Heart right ventricle (tissue), 16 donors: ENCODE results near the gene SLC38A4. TPM values are rescaled to one million over a fixed set of nuclear protein-coding genes. Genes with fewer than 3 reads are reported as not detected.
A peak's percentile ranks its signal among the peaks of the same experiment; 100 is the strongest.

Experiments
- ATAC-seq, 8 donors: fragments of 200-7000 bp; cut with Tn5 transposase; one replicate each; pipeline ENCODE4 v1.9.1; 2020; ENCODE audit warnings: mild to moderate bottlenecking in 8 of 8, moderate library complexity in 8 of 8, moderate number of reproducible peaks in 1 of 8
- DNase-seq, 2 donors: peaks; one replicate each; pipeline ENCODE4 v3.0.0-alpha.2; 2020
- H3K27ac ChIP-seq, 10 donors: fragments of 200-600 bp; sonication (generic) in 2 of 10; one replicate each; pipeline versions ENCODE4 v1.5.0 to v1.8.0; 2020 to 2022; ENCODE audit warnings: mild to moderate bottlenecking in 3 of 10
- H3K27me3 ChIP-seq, 7 donors: fragments of 200-600 bp; one replicate each; pipeline ENCODE4 v1.8.0; 2021 to 2022; ENCODE audit warnings: mild to moderate bottlenecking in 2 of 7
- H3K36me3 ChIP-seq, 9 donors: fragments of 200-600 bp; sonication (generic) in 1 of 9; one replicate each; pipeline versions ENCODE4 v1.5.0 to v1.8.0; 2020 to 2022; ENCODE audit warnings: mild to moderate bottlenecking in 2 of 9
- H3K4me1 ChIP-seq, 9 donors: fragments of 200-600 bp; sonication (generic) in 1 of 9; one replicate each; pipeline versions ENCODE4 v1.5.0 to v1.8.0; 2020 to 2022; ENCODE audit warnings: mild to moderate bottlenecking in 4 of 9
- H3K4me3 ChIP-seq, 10 donors: fragments of 200-600 bp; sonication (generic) in 2 of 10; one replicate each; pipeline versions ENCODE4 v1.5.0 to v1.8.0; 2020 to 2022; ENCODE audit warnings: mild to moderate bottlenecking in 7 of 10, moderate library complexity in 2 of 10
- H3K9me3 ChIP-seq, 11 donors: fragments of 200-600 bp in 10 of 11; sonication (generic) in 2 of 11; one replicate each; pipeline versions ENCODE4 v1.5.0 to v1.8.0; 2013 to 2022; ENCODE audit warnings: mild to moderate bottlenecking in 2 of 11, control low read depth in 1 of 11, moderate library complexity in 1 of 11
- WGBS, 2 donors: extraction: QIAGEN DNeasy Blood & Tissue Kit; methylation state at CpG; one replicate each; pipeline ENCODE4 v1.1.7; 2013; ENCODE audit warnings: inconsistent platforms in 1 of 2; 5-methylcytosine and 5-hydroxymethylcytosine counted together
- intact Hi-C, 10 donors: fragments of 100-400 bp; cut with DNase I; formaldehyde crosslinking; loops; one replicate each; pipeline versions ENCODE4 v1.11.1 to v1.14.2; 2022
- polyA plus RNA-seq, 2 donors: library from polyadenylated mRNA; stranded (reverse); fragments of 200-250 nt; gene quantifications; one replicate each; pipeline ENCODE4 v1.2.3, GENCODE V29; 2013
- total RNA-seq, 10 donors: library from RNA; stranded (reverse); fragmentation: NEBNext Ultra II Directional in 3 of 10; extraction: Animal tissue kit (Norgen Biotek cat#: 25700) in 3 of 10; gene quantifications; one replicate each; pipeline versions ENCODE4 v1.2.1 to v1.2.4, GENCODE V29; 2021 to 2023
- TF ChIP-seq, protein P1 (sequence below), 9 donors: fragments of 200-600 bp; sonication (generic) in 2 of 9; IDR thresholded peaks; one replicate each; pipeline versions ENCODE4 v1.5.0 to v1.8.0; 2021 to 2022; ENCODE audit warnings: antibody characterized with exemption in 9 of 9, mild to moderate bottlenecking in 5 of 9, moderate library complexity in 1 of 9
- donor health status: Arrhythmogenic right ventricular cardiomyopathy.
- donor health status: ischemic (EF 13 %, LVEDD 7.1; RV severe dilation, severe dysfunction).
- donor health status: healthy with polysubstance abuse.
- donor health status: DM: no; HTN: yes; CAD: no.
- donor health status: DM: no; HTN: no; CAD: no.
- donor health status: ischemic (EF 25% LVEDD 6.9; RV normal size, moderate dysfunction).
- donor health status: ischemic (EF 25% LVEDD 5.7; RV mildly dilated, moderate dysfunction).
- donor health status: healthy.
- donor health status: DM: yes; HTN: yes; CAD: no.
- donor health status: Ischemic cardiomyopathy.
- donor health status: ischemic (EF 35%, LVEDD 5.7; RV mildly dilated, moderate dysfunction).
- donor health status: nonischemic (EF 11% LVEDD 7.7; RV severe dilation, severe dysfunction).
- donor health status: DM: yes; HTN: yes; CAD: no.
- donor health status: PGD.
- donor health status: ischemic (EF 29% LVEDD 5.4; RV normal size, mild dysfunction).
- donor health status: nonischemic (EF 23%, LVEDD 6.1; RV moderate dilation, normal function).

SLC38A4 gene
- total and polyA plus RNA-seq, 12 donors, result 0.06 to 2.3 (median 0.67) TPM; not detected in 2

DNA sequence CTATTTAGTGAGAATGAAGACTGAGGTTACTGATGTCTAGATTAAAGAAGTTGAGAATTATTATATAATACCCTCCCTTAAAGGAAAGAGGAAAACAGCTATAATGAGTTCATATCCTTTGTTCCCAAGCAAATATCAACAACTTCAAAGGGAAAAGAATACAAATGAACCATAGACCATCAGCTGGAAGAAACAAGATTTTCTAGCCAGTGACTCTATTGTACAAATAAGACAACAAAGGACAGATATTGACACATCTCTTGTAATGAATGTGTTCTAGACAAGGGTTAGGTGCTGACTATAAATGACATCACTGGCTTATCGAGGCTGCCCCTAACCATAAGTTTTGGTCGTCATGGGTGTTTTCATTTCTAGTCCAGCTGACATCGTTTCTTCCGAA, 48.2 kb downstream of the SLC38A4 start:
- no peaks in the 10 kb centered on the region for H3K27me3 ChIP-seq

DNA sequence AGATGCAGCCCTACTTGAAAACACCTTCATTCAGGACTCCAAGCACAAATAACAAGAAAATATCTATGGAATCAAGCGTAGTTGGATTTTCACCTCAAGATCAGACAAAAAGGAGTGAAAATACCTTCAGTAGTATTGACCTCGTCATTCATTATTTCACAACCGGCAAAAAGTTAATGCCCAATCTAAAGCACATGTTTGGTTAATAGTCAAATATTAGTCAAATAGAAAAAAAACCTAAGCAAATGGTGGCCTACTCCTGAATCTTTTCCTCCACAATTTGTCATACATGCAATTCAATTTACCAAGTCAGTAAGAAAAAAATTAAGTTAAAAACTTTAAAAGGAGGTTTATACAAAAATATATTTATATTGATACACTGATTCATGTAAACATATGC, 50.0 kb downstream of the SLC38A4 start:
- 93 to 96% methylated on average over 3 of the region's 3 CpGs for WGBS, 2 donors
- peaks cover 0 to 7% (median 4%) of the 10 kb centered on the region in 9 donors for H3K4me1 ChIP-seq

More for the DNA sequence above, 48.2 kb downstream of the SLC38A4 start:
- H3K27ac ChIP-seq, result no peak overlapping the region
- WGBS, 2 donors, result 67 to 69% methylated on average over 4 of the region's 4 CpGs
- peaks cover 0 to 4% (median 0%) of the 10 kb centered on the region in 9 donors for H3K4me1 ChIP-seq
- intact Hi-C loops, result no loop called here
- H3K9me3 ChIP-seq, result no peaks in the 10 kb centered on the region
- DNase-seq, result no peak
- no peaks in the 10 kb centered on the region for H3K36me3 ChIP-seq
- H3K4me3 ChIP-seq, result no peak overlapping the region
- no peak for ATAC-seq
- TF ChIP-seq, protein P1, sequence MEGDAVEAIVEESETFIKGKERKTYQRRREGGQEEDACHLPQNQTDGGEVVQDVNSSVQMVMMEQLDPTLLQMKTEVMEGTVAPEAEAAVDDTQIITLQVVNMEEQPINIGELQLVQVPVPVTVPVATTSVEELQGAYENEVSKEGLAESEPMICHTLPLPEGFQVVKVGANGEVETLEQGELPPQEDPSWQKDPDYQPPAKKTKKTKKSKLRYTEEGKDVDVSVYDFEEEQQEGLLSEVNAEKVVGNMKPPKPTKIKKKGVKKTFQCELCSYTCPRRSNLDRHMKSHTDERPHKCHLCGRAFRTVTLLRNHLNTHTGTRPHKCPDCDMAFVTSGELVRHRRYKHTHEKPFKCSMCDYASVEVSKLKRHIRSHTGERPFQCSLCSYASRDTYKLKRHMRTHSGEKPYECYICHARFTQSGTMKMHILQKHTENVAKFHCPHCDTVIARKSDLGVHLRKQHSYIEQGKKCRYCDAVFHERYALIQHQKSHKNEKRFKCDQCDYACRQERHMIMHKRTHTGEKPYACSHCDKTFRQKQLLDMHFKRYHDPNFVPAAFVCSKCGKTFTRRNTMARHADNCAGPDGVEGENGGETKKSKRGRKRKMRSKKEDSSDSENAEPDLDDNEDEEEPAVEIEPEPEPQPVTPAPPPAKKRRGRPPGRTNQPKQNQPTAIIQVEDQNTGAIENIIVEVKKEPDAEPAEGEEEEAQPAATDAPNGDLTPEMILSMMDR (IDR thresholded peaks at IDR 0.05), result no peak

DNA sequence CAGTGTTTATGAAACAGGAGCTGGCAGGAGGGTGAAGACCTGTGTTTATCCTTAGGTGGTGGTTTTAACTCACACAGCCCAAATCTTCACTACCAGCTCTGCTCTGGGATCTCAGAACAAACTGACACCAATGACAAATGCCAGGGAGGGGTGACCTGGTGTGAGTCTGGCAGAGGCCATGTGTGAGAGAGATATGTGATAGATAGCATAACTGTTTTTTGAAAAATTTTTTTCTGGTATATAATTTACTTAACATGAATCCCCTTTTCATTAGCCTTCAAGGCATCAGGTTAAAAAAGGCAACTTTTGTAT, 51.5 kb downstream of the SLC38A4 start:
- Histone ChIP-seq H3K27ac (no peak overlapping the region), H3K4me1 (peaks cover 0 to 19% (median 10%) of the 10 kb centered on the region in 9 donors), H3K27me3 (no peaks in the 10 kb centered on the region), H3K9me3 (no peaks in the 10 kb centered on the region), H3K4me3 (no peak overlapping the region), H3K36me3 (no peaks in the 10 kb centered on the region)
- ATAC-seq (peak in 1 of 8 donors; percentile 33), DNase-seq (no peak)
- TF ChIP-seq, protein P1 (IDR thresholded peaks at IDR 0.05), result no peak
- intact Hi-C loops, result no loop called here

More for the DNA sequence above, 50.0 kb downstream of the SLC38A4 start:
- Histone ChIP-seq H3K27me3 (no peaks in the 10 kb centered on the region), H3K36me3 (no peaks in the 10 kb centered on the region), H3K27ac (no peak overlapping the region), H3K9me3 (no peaks in the 10 kb centered on the region), H3K4me3 (no peak overlapping the region)
- DNase-seq (no peak), ATAC-seq (no peak)
- TF ChIP-seq, protein P1 (IDR thresholded peaks at IDR 0.05), result no peak
- intact Hi-C loops, result no loop called here

DNA sequence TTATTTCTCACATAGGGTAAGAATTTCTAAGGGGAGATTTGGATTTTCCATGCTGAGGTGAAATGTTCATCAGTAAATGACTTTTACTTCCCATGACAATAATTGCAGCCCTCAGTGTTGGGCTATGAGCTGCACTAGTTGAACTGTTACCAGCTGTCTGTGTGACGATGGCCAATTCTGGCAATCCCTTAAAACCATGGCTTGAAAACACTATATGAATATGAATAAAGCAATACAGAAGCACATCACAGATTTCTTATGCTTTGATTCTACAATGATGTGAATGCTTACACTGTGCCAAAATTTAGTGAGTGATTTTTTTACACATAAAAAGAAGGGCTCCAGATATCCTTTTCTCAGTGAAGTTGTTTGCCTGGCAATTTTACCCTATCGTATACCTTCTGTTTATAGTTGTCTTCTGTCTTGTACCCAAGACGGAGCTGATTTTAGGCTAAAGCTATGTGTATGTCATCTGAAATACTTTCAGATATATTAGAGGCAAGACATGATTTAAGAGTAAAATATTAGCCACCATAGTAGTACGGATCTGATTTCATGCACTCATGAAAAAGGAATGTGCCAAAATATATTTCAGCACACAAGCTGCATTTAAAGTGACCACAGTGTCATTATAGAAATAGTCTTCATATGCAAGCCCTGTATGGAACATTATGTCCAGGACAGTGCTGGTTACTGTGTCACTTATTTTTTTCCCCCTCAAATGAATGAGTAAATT, 52.0 kb downstream of the SLC38A4 start:
- Histone ChIP-seq H3K27ac (no peak overlapping the region), H3K27me3 (no peaks in the 10 kb centered on the region), H3K4me3 (no peak overlapping the region), H3K36me3 (no peaks in the 10 kb centered on the region), H3K9me3 (no peaks in the 10 kb centered on the region), H3K4me1 (peaks cover 0 to 19% (median 10%) of the 10 kb centered on the region in 9 donors)
- ATAC-seq (peak in 1 of 8 donors; percentile 57), DNase-seq (no peak)
- TF ChIP-seq, protein P1 (IDR thresholded peaks at IDR 0.05), result no peak
- 57 to 59% methylated on average over 4 of the region's 4 CpGs for WGBS, 2 donors
- intact Hi-C loops, result no loop called here
